Left lung (tissue), 10 donors: ENCODE data around the gene RUFY3. TPM values are rescaled to one million over a fixed set of nuclear protein-coding genes. Genes with fewer than 3 reads are reported as not detected.

ENCODE experiments used
- ATAC-seq: fragments of 200-7000 bp; cut with Tn5 transposase; one replicate; pipeline ENCODE4 v1.9.1; 2020; ENCODE audit warnings: moderate library complexity
- DNase-seq, 4 donors: peaks; one replicate each; pipeline ENCODE4 v3.0.0-alpha.2; 2013 to 2020
- H3K27ac ChIP-seq, 2 donors: fragments of 200-600 bp; sonication (generic) in 1 of 2; one replicate each; pipeline versions ENCODE4 v1.5.0 to v1.8.0; 2020 to 2021
- H3K27me3 ChIP-seq, 2 donors: fragments of 200-600 bp; sonication (generic) in 1 of 2; one replicate each; pipeline versions ENCODE4 v1.5.0 to v1.8.0; 2020 to 2021
- H3K36me3 ChIP-seq, 2 donors: fragments of 200-600 bp; sonication (generic) in 1 of 2; one replicate each; pipeline versions ENCODE4 v1.5.0 to v1.8.0; 2020 to 2021
- H3K4me1 ChIP-seq, 2 donors: fragments of 200-600 bp; one replicate each; pipeline ENCODE4 v1.8.0; 2021
- H3K4me3 ChIP-seq, 2 donors: fragments of 200-600 bp; sonication (generic) in 1 of 2; one replicate each; pipeline versions ENCODE4 v1.5.0 to v1.8.0; 2020 to 2021; ENCODE audit warnings: mild to moderate bottlenecking in 1 of 2
- H3K9me3 ChIP-seq, 2 donors: fragments of 200-600 bp; sonication (generic) in 1 of 2; one replicate each; pipeline versions ENCODE4 v1.5.0 to v1.8.0; 2020 to 2021
- CTCF ChIP-seq, 2 donors: fragments of 200-600 bp; sonication (generic) in 1 of 2; IDR thresholded peaks; one replicate each; pipeline versions ENCODE4 v1.5.0 to v1.8.0; 2021; ENCODE audit warnings: antibody characterized with exemption in 2 of 2
- intact Hi-C, 2 donors: fragments of 100-400 bp; cut with DNase I; formaldehyde crosslinking; loops; one replicate each; pipeline versions ENCODE4 v1.11.2 to v1.14.2; 2022
- polyA plus RNA-seq, 6 donors: library from polyadenylated mRNA; unstranded; fragments of 120-200 nt; gene quantifications; one replicate each; pipeline ENCODE4 v1.2.1, GENCODE V29; 2013; ENCODE audit not compliant: insufficient read length in 6 of 6
- total RNA-seq, 2 donors: library from RNA; stranded (reverse); fragmentation: NEBNext Ultra II Directional; extraction: Animal tissue kit (Norgen Biotek cat#: 25700); gene quantifications; one replicate each; pipeline ENCODE4 v1.2.1, GENCODE V29; 2021
- donor health status: DM: no; HTN: yes; CAD: no.
- donor health status: DM: no; HTN: no; CAD: no.

The RUFY3 gene
- total and polyA plus RNA-seq, 8 donors: 59.9 to 158 (median 140) TPM

GRCh38 chr4:70754470-70754869, 32.7 kb downstream of the RUFY3 start:
- Histone ChIP-seq H3K4me1 (peaks cover 0 to 8% of the 10 kb centered on the region in 2 donors), H3K27me3 (no peaks in the 10 kb centered on the region), H3K27ac (peak overlapping the region in 1 of 2 donors; percentile 26), H3K36me3 (no peaks in the 10 kb centered on the region), H3K4me3 (no peak overlapping the region), H3K9me3 (no peaks in the 10 kb centered on the region)
- no peak for ATAC-seq
- DNase-seq: no peak
- TF ChIP-seq CTCF (IDR thresholded peaks at IDR 0.05): no peak
- intact Hi-C loops: no loop called here

GRCh38 chr4:70754990-70755688, 33.4 kb downstream of the RUFY3 start:
- H3K9me3 ChIP-seq: no peaks in the 10 kb centered on the region
- peak overlapping the region in 1 of 2 donors; percentile 26 for H3K27ac ChIP-seq
- ATAC-seq (no peak), DNase-seq (no peak)
- intact Hi-C loops: no loop called here
- H3K4me3 ChIP-seq: no peak overlapping the region
- H3K4me1 ChIP-seq: peaks cover 0 to 15% of the 10 kb centered on the region in 2 donors
- TF ChIP-seq CTCF (IDR thresholded peaks at IDR 0.05): no peak
- no peaks in the 10 kb centered on the region for H3K36me3 ChIP-seq
- no peaks in the 10 kb centered on the region for H3K27me3 ChIP-seq

GRCh38 chr4:70759126-70759525, 37.4 kb downstream of the RUFY3 start:
- Histone ChIP-seq H3K27me3 (no peaks in the 10 kb centered on the region), H3K27ac (peak overlapping the region in 1 of 2 donors; percentile 16), H3K4me1 (peaks cover 0 to 15% of the 10 kb centered on the region in 2 donors), H3K4me3 (no peak overlapping the region), H3K9me3 (no peaks in the 10 kb centered on the region), H3K36me3 (peaks cover 0 to 9% of the 10 kb centered on the region in 2 donors)
- TF ChIP-seq CTCF (IDR thresholded peaks at IDR 0.05): no peak
- DNase-seq: no peak
- intact Hi-C loops: no loop called here
- ATAC-seq: no peak

GRCh38 chr4:70759627-70760026, 37.9 kb downstream of the RUFY3 start:
- no peak for ATAC-seq
- DNase-seq: no peak
- no peaks in the 10 kb centered on the region for H3K27me3 ChIP-seq
- H3K4me3 ChIP-seq: no peak overlapping the region
- peaks cover 0 to 13% of the 10 kb centered on the region in 2 donors for H3K4me1 ChIP-seq
- peaks cover 0 to 14% of the 10 kb centered on the region in 2 donors for H3K36me3 ChIP-seq
- peak overlapping the region in 1 of 2 donors; percentile 16 for H3K27ac ChIP-seq
- TF ChIP-seq CTCF (IDR thresholded peaks at IDR 0.05): no peak
- intact Hi-C loops: no loop called here
- H3K9me3 ChIP-seq: no peaks in the 10 kb centered on the region

- no peak for DNase-seq
- no peaks in the 10 kb centered on the region for H3K27me3 ChIP-seq
- H3K36me3 ChIP-seq: peaks cover 0 to 19% of the 10 kb centered on the region in 2 donors
- H3K9me3 ChIP-seq: no peaks in the 10 kb centered on the region
- intact Hi-C loops: no loop called here
- no peak for TF ChIP-seq CTCF (IDR thresholded peaks at IDR 0.05)
- H3K4me3 ChIP-seq: no peak overlapping the region
- H3K27ac ChIP-seq: no peak overlapping the region
- ATAC-seq: no peak
- H3K4me1 ChIP-seq: peaks cover 0 to 7% of the 10 kb centered on the region in 2 donors
These were observed 38.9 kb downstream of the RUFY3 start for GRCh38 chr4:70760662-70761061.
